ENCODE measurements around the gene TADA2A.
A peak's percentile ranks its signal among the peaks of the same experiment; 100 is the strongest.

GRCh38 chr17:37488009-37488604, 81.4 kb downstream of the TADA2A start:
- TF ChIP-seq LEF1 (IDR thresholded peaks at IDR 0.05; ENCODE audit: borderline replicate concordance) (no peak), BHLHE40 (IDR thresholded peaks at IDR 0.05; ENCODE audit: borderline replicate concordance) (no peak), SP1 (IDR thresholded peaks at IDR 0.05) (no peak), TARDBP (IDR thresholded peaks at IDR 0.05) (no peak), PKNOX1 (IDR thresholded peaks at IDR 0.05) (0 out of 2 replicates have a peak, but pooled peaks have one; percentile 2), ELF4 (IDR thresholded peaks at IDR 0.05) (no peak), NFRKB (IDR thresholded peaks at IDR 0.05) (no peak), SUZ12 (IDR thresholded peaks at IDR 0.05) (no peak), FOXK2 (IDR thresholded peaks at IDR 0.05) (no peak), ARNT (IDR thresholded peaks at IDR 0.05) (no peak), CTBP1 (IDR thresholded peaks at IDR 0.05; ENCODE audit: borderline replicate concordance) (no peak)

Measured in HEK293T (cell line).